DND-41 (cell line): ENCODE measurements around the gene SUPT6H.

Experiments
- ATAC-seq: fragments of 200-7000 bp; cut with Tn5 transposase; 3 replicates; pipeline ENCODE4 v1.9.1; 2021; ENCODE audit warnings: low read depth; ENCODE audit not compliant: insufficient read depth
- DNase-seq: peaks from one replicate; pipeline ENCODE4 v3.0.0-alpha.2; 2020
- H2AFZ ChIP-seq: 2 replicates; pipeline ENCODE4 v1.6.0; 2012; ENCODE audit warnings: low read depth, low read length
- H3K27ac ChIP-seq: 2 replicates; pipeline ENCODE4 v1.5.1; 2012; ENCODE audit warnings: low read length, inconsistent platforms
- H3K27me3 ChIP-seq: fragments of 200-600 bp; sonication (generic); 2 replicates; pipeline ENCODE4 v1.6.0; 2012; ENCODE audit warnings: low read length, mild to moderate bottlenecking, inconsistent platforms; ENCODE audit not compliant: insufficient read depth, poor library complexity
- H3K36me3 ChIP-seq: 2 replicates; pipeline ENCODE4 v1.5.1; 2012; ENCODE audit warnings: low read length, inconsistent platforms; ENCODE audit not compliant: insufficient read depth
- H3K4me1 ChIP-seq: 2 replicates; pipeline ENCODE4 v1.5.1; 2012; ENCODE audit warnings: mild to moderate bottlenecking, low read length; ENCODE audit not compliant: insufficient read depth
- H3K4me2 ChIP-seq: 2 replicates; pipeline ENCODE4 v1.6.0; 2012; ENCODE audit warnings: mild to moderate bottlenecking, moderate library complexity, low read length, inconsistent platforms; ENCODE audit not compliant: insufficient read depth
- H3K4me3 ChIP-seq, 2 experiments: fragments of 200-600 bp in 1 of 2; shearing (Covaris generic) in 1 of 2; 2 replicates each; pipeline ENCODE4 v1.5.1; 2012 to 2016; ENCODE audit warnings: inconsistent platforms in 2 of 2, low read length in 2 of 2, mild to moderate bottlenecking in 2 of 2, low read depth in 1 of 2, moderate library complexity in 1 of 2
- H3K79me2 ChIP-seq: 2 replicates; pipeline ENCODE4 v1.6.0; 2012; ENCODE audit warnings: low read length, inconsistent platforms; ENCODE audit not compliant: insufficient read depth
- H3K9ac ChIP-seq: 2 replicates; pipeline ENCODE4 v1.6.0; 2012; ENCODE audit warnings: low read depth, mild to moderate bottlenecking, inconsistent platforms, low read length, moderate library complexity
- H3K9me3 ChIP-seq: 2 replicates; pipeline ENCODE4 v1.5.1; 2012; ENCODE audit warnings: low read length, moderate library complexity, mild to moderate bottlenecking, inconsistent platforms; ENCODE audit not compliant: insufficient read depth, severe bottlenecking
- H4K20me1 ChIP-seq: 2 replicates; pipeline ENCODE4 v1.6.0; 2012; ENCODE audit warnings: low read length; ENCODE audit not compliant: insufficient read depth
- EZH2 ChIP-seq: IDR thresholded peaks from 3 replicates; pipeline ENCODE4 v1.6.1; 2012; ENCODE audit warnings: borderline replicate concordance, low read depth, mild to moderate bottlenecking, moderate library complexity, low read length, inconsistent platforms; ENCODE audit not compliant: severe bottlenecking
- TF ChIP-seq, protein P1 (sequence below): IDR thresholded peaks from 2 replicates; pipeline ENCODE4 v1.5.1; 2012; ENCODE audit warnings: borderline replicate concordance, low read length, moderate library complexity, mild to moderate bottlenecking; ENCODE audit not compliant: poor library complexity, severe bottlenecking; ENCODE audit errors: extremely low read depth

Gene SUPT6H

DNA sequence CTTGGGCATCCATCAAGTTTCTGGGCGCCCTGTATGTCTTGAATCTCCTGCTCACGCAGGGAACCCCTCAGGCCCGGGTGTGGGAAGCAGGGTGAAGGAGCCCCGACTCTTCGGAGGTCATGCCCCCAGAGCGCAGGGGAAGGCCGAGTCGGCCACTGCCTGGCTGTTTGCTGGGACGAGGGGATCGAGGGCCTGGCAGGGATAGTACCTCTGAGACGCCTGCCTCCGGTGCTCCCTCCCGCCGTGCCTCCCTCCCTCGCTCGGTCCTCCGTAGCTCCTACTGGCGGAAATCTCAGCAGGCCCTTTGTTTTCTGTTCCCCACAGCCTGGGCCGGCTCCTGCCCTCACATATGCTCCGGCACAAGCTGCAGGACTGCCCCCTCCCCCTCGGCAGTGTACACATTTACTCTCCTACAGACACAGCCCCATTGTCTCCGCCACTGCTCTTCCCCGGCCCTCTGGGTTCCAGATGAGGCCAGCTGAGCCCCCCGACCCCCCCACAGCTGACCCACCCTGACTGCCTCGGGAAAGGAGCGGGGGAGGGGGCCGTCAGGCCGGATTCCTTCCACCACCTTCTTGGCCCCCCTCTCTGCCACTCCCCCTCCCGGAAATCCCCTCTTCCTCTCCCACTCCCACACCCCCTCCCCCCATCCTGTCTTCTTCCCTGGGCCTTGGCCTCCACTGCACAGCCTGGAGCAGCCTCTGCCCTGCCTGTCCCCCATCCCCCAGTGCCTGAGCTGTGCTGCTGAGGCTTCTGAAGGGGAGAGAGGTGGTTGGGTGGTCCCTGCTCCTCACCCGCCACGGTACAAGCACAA is 83.2 kb downstream of the SUPT6H start:
- peak; percentile 55 for ATAC-seq
- Histone ChIP-seq H3K4me3 (peak overlapping the region; percentile 71 to 82; a peak in 3 of 4 replicates), H3K36me3 (peaks cover 45% of the 10 kb centered on the region), H3K9ac (peak overlapping the region; percentile 67), H3K4me1 (peaks cover 36% of the 10 kb centered on the region), H3K4me2 (peak overlapping the region; percentile 93), H2AFZ (peak overlapping the region; percentile 62), H3K27me3 (no peaks in the 10 kb centered on the region), H3K9me3 (no peaks in the 10 kb centered on the region), H3K27ac (peak overlapping the region; percentile 66), H4K20me1 (peaks cover 53% of the 10 kb centered on the region), H3K79me2 (peaks cover 39% of the 10 kb centered on the region)
- TF ChIP-seq EZH2, result no peak
- TF ChIP-seq, protein P1, sequence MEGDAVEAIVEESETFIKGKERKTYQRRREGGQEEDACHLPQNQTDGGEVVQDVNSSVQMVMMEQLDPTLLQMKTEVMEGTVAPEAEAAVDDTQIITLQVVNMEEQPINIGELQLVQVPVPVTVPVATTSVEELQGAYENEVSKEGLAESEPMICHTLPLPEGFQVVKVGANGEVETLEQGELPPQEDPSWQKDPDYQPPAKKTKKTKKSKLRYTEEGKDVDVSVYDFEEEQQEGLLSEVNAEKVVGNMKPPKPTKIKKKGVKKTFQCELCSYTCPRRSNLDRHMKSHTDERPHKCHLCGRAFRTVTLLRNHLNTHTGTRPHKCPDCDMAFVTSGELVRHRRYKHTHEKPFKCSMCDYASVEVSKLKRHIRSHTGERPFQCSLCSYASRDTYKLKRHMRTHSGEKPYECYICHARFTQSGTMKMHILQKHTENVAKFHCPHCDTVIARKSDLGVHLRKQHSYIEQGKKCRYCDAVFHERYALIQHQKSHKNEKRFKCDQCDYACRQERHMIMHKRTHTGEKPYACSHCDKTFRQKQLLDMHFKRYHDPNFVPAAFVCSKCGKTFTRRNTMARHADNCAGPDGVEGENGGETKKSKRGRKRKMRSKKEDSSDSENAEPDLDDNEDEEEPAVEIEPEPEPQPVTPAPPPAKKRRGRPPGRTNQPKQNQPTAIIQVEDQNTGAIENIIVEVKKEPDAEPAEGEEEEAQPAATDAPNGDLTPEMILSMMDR, result no peak
- peak; percentile 77 for DNase-seq

DNA sequence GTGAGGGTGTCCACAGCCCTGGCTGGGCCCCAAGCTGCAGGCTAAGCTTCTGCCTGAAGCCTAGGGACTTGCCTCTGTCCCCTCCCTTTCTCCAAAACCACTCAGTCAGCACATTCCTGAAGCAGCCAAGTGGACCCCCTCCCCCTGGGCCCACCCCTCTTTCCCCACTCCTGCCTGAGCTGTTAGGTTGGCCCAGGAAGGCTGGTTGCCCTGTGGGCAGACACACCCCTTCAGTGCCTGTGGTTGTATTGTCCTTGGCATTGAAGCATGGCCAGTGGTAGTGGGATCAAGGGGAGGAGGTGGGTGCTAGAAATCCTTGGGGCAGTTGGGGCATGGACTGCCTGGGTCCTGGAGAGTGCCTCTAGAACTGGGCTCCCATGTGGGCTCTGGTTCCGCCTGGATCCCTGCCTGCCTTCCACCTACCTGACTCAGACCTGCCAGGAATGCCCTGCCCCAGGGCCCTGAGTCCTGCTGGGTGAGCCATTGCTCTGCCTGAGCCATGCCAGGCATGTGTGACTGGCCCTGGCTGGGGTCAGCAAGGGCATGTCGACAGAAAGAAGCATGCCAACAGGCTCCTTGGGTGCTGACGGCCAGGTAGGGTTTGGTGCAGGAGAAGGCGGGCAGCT is 83.9 kb downstream of the SUPT6H start:
- H3K4me3 ChIP-seq, result peak overlapping the region; percentile 71 to 82; a peak in 3 of 4 replicates
- peaks cover 36% of the 10 kb centered on the region for H3K4me1 ChIP-seq
- H4K20me1 ChIP-seq, result peaks cover 53% of the 10 kb centered on the region
- no peak for TF ChIP-seq EZH2
- TF ChIP-seq, protein P1, result no peak
- H3K4me2 ChIP-seq, result peak overlapping the region; percentile 93
- no peak for DNase-seq
- no peak overlapping the region for H2AFZ ChIP-seq
- ATAC-seq, result no peak
- H3K79me2 ChIP-seq, result peaks cover 42% of the 10 kb centered on the region
- H3K36me3 ChIP-seq, result peaks cover 53% of the 10 kb centered on the region
- no peaks in the 10 kb centered on the region for H3K27me3 ChIP-seq
- peak overlapping the region; percentile 66 for H3K27ac ChIP-seq
- no peaks in the 10 kb centered on the region for H3K9me3 ChIP-seq
- peak overlapping the region; percentile 67 for H3K9ac ChIP-seq

DNA sequence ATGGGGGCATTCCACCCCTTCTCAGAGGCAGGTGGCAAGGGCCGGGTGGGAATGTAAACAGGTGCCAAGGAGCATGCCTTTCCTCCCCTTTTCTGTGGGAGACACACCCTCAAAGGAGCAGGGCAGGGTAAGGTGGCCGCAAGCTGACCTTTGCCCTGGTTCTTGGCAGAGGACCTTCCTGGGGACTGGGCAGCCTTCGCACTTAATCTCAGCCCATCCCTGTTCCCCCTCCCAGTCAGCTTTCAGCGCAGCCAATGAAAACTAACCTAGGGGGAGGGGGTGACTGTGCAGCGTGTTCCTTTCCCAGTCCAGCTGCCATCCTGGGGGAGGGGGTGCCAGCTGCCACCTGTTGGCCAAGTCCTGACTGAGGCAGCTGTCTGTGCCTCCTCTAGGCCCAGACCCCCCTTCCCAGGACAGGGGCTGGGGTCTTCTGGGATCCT is 84.6 kb downstream of the SUPT6H start:
- Histone ChIP-seq H2AFZ (no peak overlapping the region), H3K79me2 (peaks cover 42% of the 10 kb centered on the region), H3K9me3 (no peaks in the 10 kb centered on the region), H3K36me3 (peaks cover 58% of the 10 kb centered on the region), H3K4me1 (peaks cover 36% of the 10 kb centered on the region), H3K9ac (peak overlapping the region; percentile 67; the same call in 1 of the 2 replicates), H3K27me3 (no peaks in the 10 kb centered on the region), H3K4me2 (peak overlapping the region; percentile 93; the same call in 1 of the 2 replicates), H3K4me3 (no peak overlapping the region), H3K27ac (no peak overlapping the region), H4K20me1 (peaks cover 57% of the 10 kb centered on the region)
- no peak for ATAC-seq
- DNase-seq, result no peak
- TF ChIP-seq, protein P1, result no peak
